ENCODE measurements around the gene PUS3.

DNA sequence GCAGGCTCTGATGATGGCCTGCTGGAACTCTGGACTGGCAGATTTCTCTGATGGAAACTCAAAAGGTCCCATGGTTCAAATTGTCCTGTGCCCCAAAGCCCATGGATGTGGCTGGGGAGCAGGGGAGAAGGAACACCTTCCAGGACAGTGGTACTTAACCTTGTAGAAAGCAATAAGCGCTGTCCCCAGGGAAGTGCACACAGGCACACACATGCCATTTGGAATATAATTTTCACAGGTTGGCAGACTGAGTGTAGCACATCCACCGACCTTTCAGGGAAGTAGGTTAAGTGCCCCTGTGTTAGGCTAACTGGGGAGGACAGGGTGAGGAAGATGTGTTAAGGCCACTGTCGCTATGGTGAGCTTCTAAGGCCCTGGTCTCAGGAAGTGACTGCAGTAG lies 19.1 kb upstream of the PUS3 start:
- no peak for TF ChIP-seq POLR2AphosphoS5 (IDR thresholded peaks at IDR 0.05; ENCODE audit: borderline replicate concordance, low read depth, low read length)
- TF ChIP-seq EZH2 (IDR thresholded peaks at IDR 0.05) = no peak
- TF ChIP-seq FOXP2 (optimal IDR thresholded peaks at IDR 0.05; ENCODE audit: control extremely low read depth, extremely low read length, insufficient read depth) = no peak

Data from SK-N-MC (cell line).